Peyer's patch (tissue), 4 donors: ENCODE data around the gene FOXC1.

Experiments used
- CTCF ChIP-seq, 6 experiments: fragments of 450-650 bp in 4 of 6; fragments of 200-600 bp in 2 of 6; sonication (generic) in 1 of 6; IDR thresholded peaks; one replicate each; pipeline ENCODE4 v1.5.1; 2017 to 2019; ENCODE audit warnings: antibody characterized with exemption in 6 of 6, mild to moderate bottlenecking in 3 of 6, moderate library complexity in 1 of 6
- POLR2A ChIP-seq, 2 donors: fragments of 450-650 bp; IDR thresholded peaks; one replicate each; pipeline ENCODE4 v1.5.1; 2017; ENCODE audit warnings: antibody characterized with exemption in 2 of 2, mild to moderate bottlenecking in 2 of 2, moderate library complexity in 2 of 2

GRCh38 chr6:1611322-1611571 is 1.5 kb downstream of the FOXC1 start:
- no peak for TF ChIP-seq CTCF (IDR thresholded peaks at IDR 0.05)
- no peak for TF ChIP-seq POLR2A (IDR thresholded peaks at IDR 0.05)
